Measurements from ENCODE around the gene PLK1.
"Not testable (repeated sequence)": the region's sequence is repeated elsewhere in the genome, so short reads cannot be mapped to it uniquely, and the experiment has no call there.

PLK1 gene

DNA sequence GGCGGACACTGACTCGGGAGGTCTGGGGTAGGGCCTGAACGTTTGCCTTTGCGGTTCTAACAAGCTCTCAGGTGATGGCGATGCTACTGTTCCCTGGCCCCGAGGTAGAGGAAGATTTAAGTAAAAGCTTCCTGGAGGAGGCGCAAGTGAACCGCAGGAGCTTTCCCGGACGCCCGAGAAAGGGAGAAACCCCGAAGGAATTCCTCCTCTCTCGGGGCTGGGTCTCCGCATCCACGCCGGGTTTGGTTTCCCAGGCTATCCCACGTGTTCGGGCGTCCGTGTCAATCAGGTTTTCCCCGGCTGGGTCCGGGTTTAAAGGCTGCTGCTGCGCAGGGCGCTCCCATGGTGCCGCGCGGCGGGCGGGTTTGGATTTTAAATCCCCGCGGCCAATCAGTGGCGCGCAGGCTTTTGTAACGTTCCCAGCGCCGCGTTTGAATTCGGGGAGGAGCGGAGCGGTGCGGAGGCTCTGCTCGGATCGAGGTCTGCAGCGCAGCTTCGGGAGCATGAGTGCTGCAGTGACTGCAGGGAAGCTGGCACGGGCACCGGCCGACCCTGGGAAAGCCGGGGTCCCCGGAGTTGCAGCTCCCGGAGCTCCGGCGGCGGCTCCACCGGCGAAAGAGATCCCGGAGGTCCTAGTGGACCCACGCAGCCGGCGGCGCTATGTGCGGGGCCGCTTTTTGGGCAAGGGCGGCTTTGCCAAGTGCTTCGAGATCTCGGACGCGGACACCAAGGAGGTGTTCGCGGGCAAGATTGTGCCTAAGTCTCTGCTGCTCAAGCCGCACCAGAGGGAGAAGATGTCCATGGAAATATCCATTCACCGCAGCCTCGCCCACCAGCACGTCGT lies at the start of gene PLK1:
TSS of gene PLK1 (plus strand) at position 460 of the 844 bp plus-strand sequence. CDS start at position 504, 44 bp downstream.
- CTCF ChIA-PET = interaction anchor here (0.6 to 1.8 kb wide), 11 partner anchors 10 to 831 kb away, joined by 3 to 11 read pairs (median 4); no protein-coding TSS in a partner anchor
- DNase-seq (ENCODE audit: low spot score) = peak; percentile 97
- H3K27ac ChIP-seq = peak within 1 kb of the TSS; percentile 78
- POLR2A ChIA-PET (ENCODE audit: low non-redundant PET) = no interaction called here
- TF ChIP-seq, protein P1, sequence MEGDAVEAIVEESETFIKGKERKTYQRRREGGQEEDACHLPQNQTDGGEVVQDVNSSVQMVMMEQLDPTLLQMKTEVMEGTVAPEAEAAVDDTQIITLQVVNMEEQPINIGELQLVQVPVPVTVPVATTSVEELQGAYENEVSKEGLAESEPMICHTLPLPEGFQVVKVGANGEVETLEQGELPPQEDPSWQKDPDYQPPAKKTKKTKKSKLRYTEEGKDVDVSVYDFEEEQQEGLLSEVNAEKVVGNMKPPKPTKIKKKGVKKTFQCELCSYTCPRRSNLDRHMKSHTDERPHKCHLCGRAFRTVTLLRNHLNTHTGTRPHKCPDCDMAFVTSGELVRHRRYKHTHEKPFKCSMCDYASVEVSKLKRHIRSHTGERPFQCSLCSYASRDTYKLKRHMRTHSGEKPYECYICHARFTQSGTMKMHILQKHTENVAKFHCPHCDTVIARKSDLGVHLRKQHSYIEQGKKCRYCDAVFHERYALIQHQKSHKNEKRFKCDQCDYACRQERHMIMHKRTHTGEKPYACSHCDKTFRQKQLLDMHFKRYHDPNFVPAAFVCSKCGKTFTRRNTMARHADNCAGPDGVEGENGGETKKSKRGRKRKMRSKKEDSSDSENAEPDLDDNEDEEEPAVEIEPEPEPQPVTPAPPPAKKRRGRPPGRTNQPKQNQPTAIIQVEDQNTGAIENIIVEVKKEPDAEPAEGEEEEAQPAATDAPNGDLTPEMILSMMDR (conservative IDR thresholded peaks at IDR 0.05; ENCODE audit: low read depth) = no peak

DNA sequence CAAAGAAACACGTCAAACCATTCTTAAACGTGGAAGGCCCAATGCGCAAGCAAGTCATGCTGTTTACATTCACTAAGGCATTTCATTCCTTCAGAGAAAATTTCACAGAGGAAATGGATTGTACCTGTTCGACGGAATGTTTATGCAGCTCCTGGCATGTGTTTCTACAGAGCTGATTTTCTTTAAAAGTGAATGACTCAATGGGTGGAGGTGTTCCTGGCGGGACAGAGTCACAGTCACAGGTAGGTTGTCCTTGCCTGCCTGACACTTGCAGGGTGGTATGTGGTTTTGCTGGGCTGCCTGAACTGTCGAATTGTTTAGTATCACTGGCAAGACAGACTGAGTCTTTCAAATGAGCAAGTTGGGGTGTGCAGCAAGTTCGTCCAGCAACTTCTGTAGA lies 49.2 kb upstream of the PLK1 start:
- DNase-seq (ENCODE audit: low spot score) = peak; percentile 19
- ChIA-PET CTCF (no interaction called here), POLR2A (ENCODE audit: low non-redundant PET) (interaction anchor here (1.0 kb wide), 1 partner anchor 13 kb away, joined by 3 read pairs; no protein-coding TSS in a partner anchor)
- TF ChIP-seq, protein P1 (conservative IDR thresholded peaks at IDR 0.05; ENCODE audit: low read depth) = no peak
- H3K27ac ChIP-seq = no peak overlapping the region

DNA sequence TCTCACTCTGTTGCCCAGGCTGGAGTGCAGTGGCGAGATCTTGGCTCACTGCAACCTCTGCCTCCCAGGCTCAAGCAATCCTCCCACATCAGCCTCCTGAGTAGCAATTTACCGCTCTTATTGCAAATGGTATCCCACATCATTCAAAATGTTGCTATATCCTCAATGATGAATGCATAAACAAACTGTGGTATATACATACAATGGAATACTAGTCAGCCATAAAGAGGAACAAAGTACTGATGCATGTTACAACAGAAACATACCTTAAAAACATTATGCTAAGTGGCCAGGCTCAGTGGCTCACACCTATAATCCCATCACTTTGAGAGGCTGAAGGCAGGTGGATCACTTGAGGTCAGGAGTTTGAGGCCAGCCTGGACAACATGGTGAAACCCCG lies 46.8 kb upstream of the PLK1 start:
- DNase-seq (ENCODE audit: low spot score); CTCF ChIA-PET; POLR2A ChIA-PET (ENCODE audit: low non-redundant PET); H3K27ac ChIP-seq: not testable (repeated sequence)

DNA sequence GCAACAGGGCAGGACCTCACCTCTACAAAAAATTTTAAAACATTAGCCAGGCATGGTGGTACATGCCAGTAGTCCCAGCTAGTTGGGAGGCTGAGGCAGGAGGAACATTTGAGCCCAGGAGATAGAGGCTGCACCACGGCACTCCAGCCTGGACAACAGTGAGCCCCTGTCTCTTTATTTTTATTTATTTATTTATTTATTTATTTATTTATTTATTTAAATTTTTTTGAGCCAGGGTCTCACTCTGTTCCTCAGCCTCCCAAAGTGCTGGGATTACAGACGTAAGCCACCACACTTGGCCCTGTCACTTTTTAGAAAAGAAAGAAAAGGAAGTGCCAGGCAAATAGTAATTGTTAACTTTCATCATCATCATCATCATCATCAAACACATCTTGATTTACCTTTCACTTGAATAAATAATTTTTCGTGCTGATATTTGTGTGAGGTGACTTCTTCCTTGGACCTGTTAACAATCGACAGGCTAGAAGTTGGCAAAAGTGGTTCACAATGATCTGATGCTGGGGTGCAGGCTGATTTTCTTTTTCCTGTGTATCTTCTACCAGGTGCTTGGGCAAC lies 44.1 kb upstream of the PLK1 start:
- TF ChIP-seq, protein P1 (conservative IDR thresholded peaks at IDR 0.05; ENCODE audit: low read depth) = no peak
- POLR2A ChIA-PET (ENCODE audit: low non-redundant PET) = no interaction called here
- CTCF ChIA-PET = no interaction called here
- no peak overlapping the region for H3K27ac ChIP-seq
- no peak for DNase-seq (ENCODE audit: low spot score)

DNA sequence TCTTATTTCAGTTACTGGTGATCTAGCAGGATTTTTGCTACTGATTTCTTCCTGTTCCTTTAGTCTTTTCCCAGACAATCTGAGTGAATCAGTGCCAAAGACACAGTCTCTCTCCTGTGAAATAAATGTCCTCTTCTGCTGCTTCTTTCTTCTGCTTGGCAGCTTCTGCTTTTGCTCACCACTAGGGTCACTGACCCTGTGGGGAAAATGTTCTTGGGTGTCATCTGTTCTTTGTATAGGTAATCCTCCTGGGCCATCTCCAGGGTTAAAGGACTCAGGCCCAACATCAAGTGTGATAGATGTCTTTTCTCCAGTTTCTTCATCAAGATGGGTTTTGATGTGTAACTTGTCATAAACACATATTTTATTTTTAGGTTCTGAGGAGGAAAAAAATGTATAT lies 42.7 kb upstream of the PLK1 start:
- no peak overlapping the region for H3K27ac ChIP-seq
- TF ChIP-seq, protein P1 (conservative IDR thresholded peaks at IDR 0.05; ENCODE audit: low read depth) = no peak
- POLR2A ChIA-PET (ENCODE audit: low non-redundant PET) = no interaction called here
- no peak for DNase-seq (ENCODE audit: low spot score)
- CTCF ChIA-PET = no interaction called here

DNA sequence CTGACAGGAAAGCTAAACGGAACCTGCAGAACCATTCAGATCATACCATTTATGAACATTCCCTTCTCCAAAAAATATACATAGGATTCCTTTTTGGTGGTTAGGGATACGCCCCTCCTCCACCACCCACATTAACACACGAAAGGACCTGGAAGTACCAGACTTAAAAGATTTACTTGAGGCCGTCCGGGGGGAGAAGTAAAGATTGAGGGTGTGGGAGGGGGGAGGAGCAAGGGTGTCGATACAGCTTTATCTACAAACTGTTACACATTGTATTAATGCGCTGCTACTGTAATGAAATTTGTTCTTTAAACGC lies 38.1 kb upstream of the PLK1 start:
- DNase-seq (ENCODE audit: low spot score) = peak; percentile 44
- ChIA-PET POLR2A (ENCODE audit: low non-redundant PET) (no interaction called here), CTCF (interaction anchor here (0.6 kb wide), 1 partner anchor 527 kb away, joined by 3 read pairs; no protein-coding TSS in a partner anchor)
- TF ChIP-seq, protein P1 (conservative IDR thresholded peaks at IDR 0.05; ENCODE audit: low read depth) = no peak
- peak overlapping the region; percentile 81 for H3K27ac ChIP-seq
